ENCODE measurements around the gene GDAP1L1. TPM values are rescaled to one million over a fixed set of nuclear protein-coding genes. Genes with fewer than 3 reads are reported as not detected.
"Not testable (repeated sequence)": the region's sequence is repeated elsewhere in the genome, so short reads cannot be mapped to it uniquely, and the experiment has no call there.

Gene GDAP1L1
- total and polyA plus RNA-seq, 8 donors: 0.25 to 1.5 (median 0.61) TPM; not detected in 3

DNA sequence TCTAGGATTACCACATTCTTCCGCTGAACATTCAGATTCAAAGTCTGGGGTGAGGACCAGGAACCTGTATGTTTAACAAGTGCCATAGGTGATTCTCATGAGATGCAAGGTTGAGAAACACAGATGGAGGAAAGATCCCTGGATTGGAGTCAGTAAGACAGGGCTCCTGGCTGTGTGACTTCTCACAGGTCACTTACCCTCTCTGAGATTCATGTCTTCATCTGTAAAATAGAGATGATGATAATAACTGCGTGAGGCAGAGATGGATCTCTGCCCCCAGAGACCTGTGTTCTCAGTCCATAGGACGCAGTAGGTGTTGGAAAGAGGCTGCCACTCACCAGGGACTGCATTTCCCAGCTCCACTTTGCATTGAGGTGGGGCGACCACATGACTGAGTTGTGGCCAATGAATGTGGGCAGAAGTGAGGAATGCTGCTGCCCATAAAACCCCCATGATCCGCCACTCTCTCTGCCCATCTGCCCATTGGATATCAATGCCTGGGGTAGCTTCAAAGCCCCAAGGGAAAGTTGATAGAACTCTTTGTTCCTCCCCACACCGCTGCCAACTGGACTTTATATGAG lies 13.6 kb upstream of the GDAP1L1 start:
- Histone ChIP-seq H3K27me3 (no peaks in the 10 kb centered on the region), H3K27ac (no peak overlapping the region), H3K4me3 (no peak overlapping the region), H3K9me3 (no peaks in the 10 kb centered on the region), H3K36me3 (no peaks in the 10 kb centered on the region), H3K4me1 (no peaks in the 10 kb centered on the region)
- DNase-seq: no peak
- TF ChIP-seq POLR2AphosphoS5 (IDR thresholded peaks at IDR 0.05) (no peak), POLR2A (IDR thresholded peaks at IDR 0.05) (no peak), EP300 (IDR thresholded peaks at IDR 0.05) (no peak)
- TF ChIP-seq, protein P1, sequence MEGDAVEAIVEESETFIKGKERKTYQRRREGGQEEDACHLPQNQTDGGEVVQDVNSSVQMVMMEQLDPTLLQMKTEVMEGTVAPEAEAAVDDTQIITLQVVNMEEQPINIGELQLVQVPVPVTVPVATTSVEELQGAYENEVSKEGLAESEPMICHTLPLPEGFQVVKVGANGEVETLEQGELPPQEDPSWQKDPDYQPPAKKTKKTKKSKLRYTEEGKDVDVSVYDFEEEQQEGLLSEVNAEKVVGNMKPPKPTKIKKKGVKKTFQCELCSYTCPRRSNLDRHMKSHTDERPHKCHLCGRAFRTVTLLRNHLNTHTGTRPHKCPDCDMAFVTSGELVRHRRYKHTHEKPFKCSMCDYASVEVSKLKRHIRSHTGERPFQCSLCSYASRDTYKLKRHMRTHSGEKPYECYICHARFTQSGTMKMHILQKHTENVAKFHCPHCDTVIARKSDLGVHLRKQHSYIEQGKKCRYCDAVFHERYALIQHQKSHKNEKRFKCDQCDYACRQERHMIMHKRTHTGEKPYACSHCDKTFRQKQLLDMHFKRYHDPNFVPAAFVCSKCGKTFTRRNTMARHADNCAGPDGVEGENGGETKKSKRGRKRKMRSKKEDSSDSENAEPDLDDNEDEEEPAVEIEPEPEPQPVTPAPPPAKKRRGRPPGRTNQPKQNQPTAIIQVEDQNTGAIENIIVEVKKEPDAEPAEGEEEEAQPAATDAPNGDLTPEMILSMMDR (IDR thresholded peaks at IDR 0.05): no peak
- intact Hi-C loops (cut with DNase I; ENCODE audit: low total_unique reads): no loop called here
- WGBS, 5 donors: 81 to 94% (median 84%) methylated on average over 6 of the region's 6 CpGs

DNA sequence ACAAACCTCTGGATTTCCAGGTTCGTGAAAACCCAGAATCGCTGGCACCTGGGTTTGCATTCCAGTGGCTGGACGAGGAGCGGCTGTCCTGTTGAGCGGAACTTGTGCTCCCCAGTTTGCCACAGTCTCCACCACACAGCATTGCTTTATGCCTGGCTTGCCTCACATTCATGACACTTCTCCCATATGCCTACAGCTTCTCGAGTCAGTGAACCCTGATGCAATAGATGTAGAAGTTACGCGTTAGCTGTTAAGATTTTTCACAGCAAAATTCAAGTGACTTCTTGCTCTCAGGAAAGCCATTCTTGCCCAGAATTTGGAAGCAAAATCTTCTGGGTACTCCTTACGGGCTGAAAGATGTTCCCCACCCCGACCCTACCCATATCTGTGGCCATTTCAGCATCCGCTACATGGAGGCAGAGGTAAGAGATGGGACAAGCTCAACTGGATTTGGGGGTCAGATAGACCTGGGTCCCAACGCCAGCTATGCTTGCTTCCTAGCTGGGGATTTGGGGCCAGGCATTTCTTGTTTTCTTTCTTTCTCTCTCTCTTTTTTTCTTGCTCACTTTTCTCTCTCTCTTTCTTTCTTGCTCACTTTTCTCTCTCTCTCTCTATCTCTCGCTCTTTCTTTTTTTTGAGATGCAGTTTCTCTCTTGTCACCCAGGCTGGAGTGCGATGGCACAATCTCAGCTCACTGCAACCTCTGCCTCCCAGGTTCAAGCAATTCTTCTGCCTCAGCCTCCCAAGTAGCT lies 12.4 kb upstream of the GDAP1L1 start:
- TF ChIP-seq POLR2AphosphoS5 (IDR thresholded peaks at IDR 0.05) (no peak), POLR2A (IDR thresholded peaks at IDR 0.05) (no peak), EP300 (IDR thresholded peaks at IDR 0.05) (no peak)
- TF ChIP-seq, protein P1 (IDR thresholded peaks at IDR 0.05): no peak
- intact Hi-C loops (cut with DNase I; ENCODE audit: low total_unique reads): no loop called here
- no peak overlapping the region for H3K4me3 ChIP-seq
- H3K36me3 ChIP-seq: no peaks in the 10 kb centered on the region
- whole genome bisulfite sequencing, 5 donors: 86 to 92% (median 89%) methylated on average over 14 of the region's 14 CpGs
- H3K9me3 ChIP-seq: no peaks in the 10 kb centered on the region
- DNase-seq: no peak
- no peak overlapping the region for H3K27ac ChIP-seq
- no peaks in the 10 kb centered on the region for H3K4me1 ChIP-seq
- no peaks in the 10 kb centered on the region for H3K27me3 ChIP-seq

DNA sequence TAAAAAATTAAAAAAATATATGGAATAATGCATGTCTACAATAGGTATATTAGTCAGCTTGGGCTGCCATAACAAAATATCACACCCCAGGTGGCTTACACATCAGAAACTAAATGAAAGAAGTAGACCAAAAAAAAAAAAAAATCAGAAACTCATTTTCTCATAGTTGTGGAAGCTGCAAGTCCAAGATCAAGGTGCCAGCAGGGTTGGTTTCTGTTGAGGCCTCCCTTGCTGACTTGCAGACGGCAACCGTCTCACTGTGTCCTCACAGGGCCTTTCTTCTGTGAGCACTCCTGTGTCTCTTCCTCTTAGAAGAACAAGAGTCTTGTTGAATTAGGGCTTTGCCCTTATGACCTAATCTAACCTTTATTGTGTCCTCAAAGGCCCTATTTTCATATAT lies 11.4 kb upstream of the GDAP1L1 start:
- no peak overlapping the region for H3K27ac ChIP-seq
- H3K4me1 ChIP-seq: no peaks in the 10 kb centered on the region
- no peaks in the 10 kb centered on the region for H3K27me3 ChIP-seq
- DNase-seq: no peak
- no peak overlapping the region for H3K4me3 ChIP-seq
- TF ChIP-seq EP300 (IDR thresholded peaks at IDR 0.05) (no peak), POLR2A (IDR thresholded peaks at IDR 0.05) (no peak), POLR2AphosphoS5 (IDR thresholded peaks at IDR 0.05) (no peak)
- TF ChIP-seq, protein P1 (IDR thresholded peaks at IDR 0.05): no peak
- no peaks in the 10 kb centered on the region for H3K9me3 ChIP-seq
- intact Hi-C loops (cut with DNase I; ENCODE audit: low total_unique reads): no loop called here
- 93 to 100% (median 98%) methylated on average over 2 of the region's 2 CpGs for WGBS, 5 donors
- H3K36me3 ChIP-seq: no peaks in the 10 kb centered on the region

DNA sequence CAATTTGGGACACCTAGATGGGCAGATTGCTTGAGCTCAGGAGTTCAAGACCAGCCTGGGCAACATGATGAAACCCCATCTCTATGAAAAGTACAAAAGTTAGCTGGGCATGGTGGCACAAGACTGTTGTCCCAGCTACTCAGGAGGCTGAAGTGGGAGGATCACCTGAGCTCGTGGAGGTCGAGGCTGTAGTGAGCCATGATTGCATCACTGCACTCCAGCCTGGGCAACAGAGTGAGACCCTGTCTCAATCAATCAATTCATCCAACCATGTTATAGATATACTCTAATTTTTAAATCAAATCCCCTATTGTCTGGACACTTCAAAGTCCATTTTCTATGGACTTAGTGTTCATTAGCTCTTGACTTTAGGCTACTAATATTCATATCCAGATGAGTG lies 10.3 kb upstream of the GDAP1L1 start:
- WGBS, 5 donors: 77 to 94% (median 87%) methylated on average over 2 of the region's 2 CpGs
- H3K9me3 ChIP-seq; DNase-seq; H3K27me3 ChIP-seq; H3K4me3 ChIP-seq; H3K27ac ChIP-seq; H3K36me3 ChIP-seq; H3K4me1 ChIP-seq; intact Hi-C loops (cut with DNase I; ENCODE audit: low total_unique reads): not testable (repeated sequence)

DNA sequence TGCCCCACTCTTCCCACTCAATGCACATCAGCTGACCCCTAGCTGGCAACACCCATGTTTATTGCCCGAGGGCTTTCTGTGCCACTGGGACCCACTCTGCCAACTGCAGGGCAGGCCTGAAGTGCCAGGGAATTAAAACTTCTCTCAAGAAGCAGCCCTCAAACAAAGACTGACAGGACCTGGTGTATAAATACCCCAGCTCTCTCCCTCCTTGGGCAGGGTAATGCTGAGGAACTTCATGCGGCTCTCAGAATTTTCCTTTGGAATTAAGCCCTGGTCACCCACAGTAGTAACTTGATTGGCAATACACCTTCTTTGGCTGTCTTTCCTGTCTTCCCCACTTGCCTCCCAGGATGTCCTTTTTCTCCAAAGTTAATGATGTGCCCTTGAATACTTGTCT lies 5.3 kb upstream of the GDAP1L1 start:
- Histone ChIP-seq H3K27ac (no peak overlapping the region), H3K4me1 (peaks cover 0 to 2% (median 0%) of the 10 kb centered on the region in 4 donors), H3K36me3 (no peaks in the 10 kb centered on the region), H3K27me3 (peaks cover 0 to 4% (median 1%) of the 10 kb centered on the region in 3 donors), H3K4me3 (no peak overlapping the region), H3K9me3 (no peaks in the 10 kb centered on the region)
- WGBS, 5 donors: 83 to 99% (median 97%) methylated on average over 2 of the region's 2 CpGs
- TF ChIP-seq, protein P1 (IDR thresholded peaks at IDR 0.05): no peak
- no peak for TF ChIP-seq POLR2AphosphoS5 (IDR thresholded peaks at IDR 0.05)
- no peak for TF ChIP-seq EP300 (IDR thresholded peaks at IDR 0.05)
- TF ChIP-seq POLR2A (IDR thresholded peaks at IDR 0.05): no peak
- no peak for DNase-seq
- intact Hi-C loops (cut with DNase I; ENCODE audit: low total_unique reads): no loop called here

Measured in stomach (tissue), 9 donors.